ENCODE results near the gene LAMA3. TPM values are rescaled to one million over a fixed set of nuclear protein-coding genes. Genes with fewer than 3 reads are reported as not detected.

LAMA3 gene
- total and polyA plus RNA-seq, 10 of the 15 experiments (the other 5 are each of a cell fraction or from before 2014, with no cell fraction given) = 0.37 to 6.5 (median 5.4) TPM

- no peak for TF ChIP-seq HSF1 (IDR thresholded peaks at IDR 0.05; ENCODE audit: low read depth, low read length)
- no peak for TF ChIP-seq NR2C2 (IDR thresholded peaks at IDR 0.05; ENCODE audit: borderline replicate concordance, control insufficient read depth, insufficient read length, low read depth)
- no peak for TF ChIP-seq SRF (IDR thresholded peaks at IDR 0.05; ENCODE audit: low read depth in 2 of 2, low read length in 2 of 2)
- TF ChIP-seq POLR2A (IDR thresholded peaks at IDR 0.05; ENCODE audit: low read depth, low read length) = no peak
- no peak for TF ChIP-seq MTA3 (IDR thresholded peaks at IDR 0.05; ENCODE audit: borderline replicate concordance, low read length)
These were observed 200.7 kb downstream of the LAMA3 start (continued) for GRCh38 chr18:23889907-23890306.

GRCh38 chr18:23890589-23890988, 201.3 kb downstream of the LAMA3 start:
- in situ Hi-C loops (cut with MboI) (no loop called here), intact Hi-C loops (cut with micrococcal nuclease; ENCODE audit: unreplicated experiment) (loop anchor here (2.0 kb wide), 1 partner anchor 16 kb away; no protein-coding TSS in a partner anchor)
- Histone ChIP-seq H4K20me1 (ENCODE audit: control insufficient read depth, insufficient read depth) (no peaks in the 10 kb centered on the region), H3K27ac (ENCODE audit: control insufficient read depth, insufficient read depth) (no peak overlapping the region), H3K79me2 (ENCODE audit: control insufficient read depth, insufficient read depth, low read length) (no peaks in the 10 kb centered on the region), H3K4me1 (ENCODE audit: control insufficient read depth, insufficient read depth, low read length) (no peaks in the 10 kb centered on the region), H2AFZ (ENCODE audit: control insufficient read depth, low read depth, low read length) (no peak overlapping the region), H3K27me3 (replicated peaks in 1 of 2; ENCODE audit: control insufficient read depth in 2 of 2, insufficient read depth in 2 of 2, low read length in 1 of 2) (no peaks in the 10 kb centered on the region; a peak in 2 of 4 replicates), H3K9me3 (replicated peaks; ENCODE audit: control insufficient read depth, insufficient read depth, low read length) (no peaks in the 10 kb centered on the region), H3K4me2 (ENCODE audit: control insufficient read depth, insufficient read depth) (no peak overlapping the region), H3K36me3 (ENCODE audit: control insufficient read depth in 2 of 2, insufficient read depth in 2 of 2, low read length in 1 of 2) (no peaks in the 10 kb centered on the region), H3K4me3 (no peak overlapping the region), H3K9ac (ENCODE audit: control insufficient read depth, insufficient read depth, low read length) (no peak overlapping the region)
- ChIA-PET CTCF (no interaction called here), SMC1A (ENCODE audit: uncharacterized antibody, unreplicated experiment) (no interaction called here), RAD21 (ENCODE audit: unreplicated experiment) (no interaction called here), POLR2A (no interaction called here)
- FAIRE-seq = no peak
- no peak for DNase-seq (ENCODE audit: low read depth, low spot score)
- no peak for ATAC-seq
- no TSS peak for BruUV-seq (replicated peaks)
- no peak for TF ChIP-seq CUX1 (IDR thresholded peaks at IDR 0.05; ENCODE audit: insufficient replicate concordance, low read depth, low read length)
- no peak for TF ChIP-seq SREBF2 (IDR thresholded peaks at IDR 0.05; ENCODE audit: low read length)
- TF ChIP-seq YBX1 (IDR thresholded peaks at IDR 0.05) = no peak
- TF ChIP-seq PBX3 (IDR thresholded peaks at IDR 0.05; ENCODE audit: insufficient replicate concordance, low read depth, low read length) = no peak
- TF ChIP-seq POLR2A (IDR thresholded peaks at IDR 0.05; ENCODE audit: low read depth, low read length) = no peak
- no peak for TF ChIP-seq RUNX3 (IDR thresholded peaks at IDR 0.05; ENCODE audit: low read length)
- TF ChIP-seq EZH2 (IDR thresholded peaks at IDR 0.05; ENCODE audit: borderline replicate concordance, control insufficient read depth, low read depth, low read length) = no peak
- no peak for TF ChIP-seq SMAD1 (IDR thresholded peaks at IDR 0.05; ENCODE audit: low read depth, partially characterized antibody)
- no peak for TF ChIP-seq MTA2 (IDR thresholded peaks at IDR 0.05; ENCODE audit: low read depth)
- no peak for TF ChIP-seq USF1 (IDR thresholded peaks at IDR 0.05; ENCODE audit: borderline replicate concordance, extremely low read length, insufficient read depth, low read depth, low read length)
- no peak for TF ChIP-seq SIX5 (IDR thresholded peaks at IDR 0.05; ENCODE audit: low read depth, low read length, severe bottlenecking)
- no peak for TF ChIP-seq NR2C1 (IDR thresholded peaks at IDR 0.05)

Measured in GM12878 (cell line).